NCI-H510A treated with DMSO at 0.1 percent for 48 hours (cell line): ENCODE results near the gene C3orf52.

Experiments used
- DNase-seq: peaks from one replicate; lab custom pipeline; 2025; lab: John Stamatoyannopoulos, UW

C3orf52 gene

GRCh38 chr3:112086875-112087524 lies 811 bp downstream of the C3orf52 start:
- no peak for DNase-seq

- DNase-seq = no peak
Observed at GRCh38 chr3:112087746-112088145, 1.6 kb downstream of the C3orf52 start.

GRCh38 chr3:112088944-112089343 lies 2.8 kb downstream of the C3orf52 start:
- no peak for DNase-seq

- DNase-seq = no peak
Observed at GRCh38 chr3:112089956-112090886, 4.0 kb downstream of the C3orf52 start.

GRCh38 chr3:112090887-112091586 lies 4.8 kb downstream of the C3orf52 start:
- peak; percentile 62 for DNase-seq

GRCh38 chr3:112092496-112093179 lies 6.4 kb downstream of the C3orf52 start:
- peak; percentile 62 for DNase-seq

- no peak for DNase-seq
Observed at GRCh38 chr3:112093180-112093522, 7.0 kb downstream of the C3orf52 start.

GRCh38 chr3:112095731-112096130 lies 9.5 kb downstream of the C3orf52 start:
- DNase-seq = no peak

- DNase-seq = no peak
Observed at GRCh38 chr3:112096176-112096575, 10.0 kb downstream of the C3orf52 start.

GRCh38 chr3:112097378-112097777 lies 11.2 kb downstream of the C3orf52 start:
- peak; percentile 69 for DNase-seq

- DNase-seq = no peak
Observed at GRCh38 chr3:112101916-112102315, 15.7 kb downstream of the C3orf52 start.

- DNase-seq = no peak
Observed at GRCh38 chr3:112104774-112105173, 18.6 kb downstream of the C3orf52 start.

- DNase-seq = peak; percentile 29
Observed at GRCh38 chr3:112109322-112109721, 23.1 kb downstream of the C3orf52 start.

- peak; percentile 47 for DNase-seq
Observed at GRCh38 chr3:112111785-112112402, 25.7 kb downstream of the C3orf52 start.

- DNase-seq = no peak
Observed at GRCh38 chr3:112114576-112115160, 28.5 kb downstream of the C3orf52 start.

GRCh38 chr3:112115161-112115739 lies 29.1 kb downstream of the C3orf52 start:
- DNase-seq = no peak

GRCh38 chr3:112115806-112116383 lies 29.7 kb downstream of the C3orf52 start:
- DNase-seq = no peak

- no peak for DNase-seq
Observed at GRCh38 chr3:112116748-112117186, 30.6 kb downstream of the C3orf52 start.

GRCh38 chr3:112117415-112117814 lies 31.2 kb downstream of the C3orf52 start:
- no peak for DNase-seq

- no peak for DNase-seq
Observed at GRCh38 chr3:112117841-112118571, 31.8 kb downstream of the C3orf52 start.
